ENCODE measurements around the gene HNRNPM. TPM values are rescaled to one million over a fixed set of nuclear protein-coding genes. Genes with fewer than 3 reads are reported as not detected.
A peak's percentile ranks its signal among the peaks of the same experiment; 100 is the strongest.
"Not testable (repeated sequence)": the region's sequence is repeated elsewhere in the genome, so short reads cannot be mapped to it uniquely, and the experiment has no call there.

Gene HNRNPM
- total RNA-seq, 1 donor from 2014 or later = 104 TPM

DNA sequence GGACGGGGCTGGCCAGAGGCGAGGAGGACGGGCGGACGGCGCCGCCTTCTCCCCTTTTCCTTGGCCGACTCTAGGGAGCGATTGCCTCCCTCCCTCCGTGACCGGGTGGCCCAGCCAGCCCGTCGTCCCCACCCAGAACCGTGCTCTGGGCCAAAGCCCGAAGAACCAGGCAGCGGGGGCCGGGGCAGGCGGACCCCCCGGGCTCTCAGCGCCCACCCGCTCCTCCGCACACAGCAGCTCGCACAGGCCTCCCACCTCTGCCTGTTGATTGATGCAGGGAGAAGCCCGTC, 41.0 kb upstream of the HNRNPM start:
- H3K36me3 ChIP-seq = peaks cover 60% of the 10 kb centered on the region
- TF ChIP-seq, protein P1, sequence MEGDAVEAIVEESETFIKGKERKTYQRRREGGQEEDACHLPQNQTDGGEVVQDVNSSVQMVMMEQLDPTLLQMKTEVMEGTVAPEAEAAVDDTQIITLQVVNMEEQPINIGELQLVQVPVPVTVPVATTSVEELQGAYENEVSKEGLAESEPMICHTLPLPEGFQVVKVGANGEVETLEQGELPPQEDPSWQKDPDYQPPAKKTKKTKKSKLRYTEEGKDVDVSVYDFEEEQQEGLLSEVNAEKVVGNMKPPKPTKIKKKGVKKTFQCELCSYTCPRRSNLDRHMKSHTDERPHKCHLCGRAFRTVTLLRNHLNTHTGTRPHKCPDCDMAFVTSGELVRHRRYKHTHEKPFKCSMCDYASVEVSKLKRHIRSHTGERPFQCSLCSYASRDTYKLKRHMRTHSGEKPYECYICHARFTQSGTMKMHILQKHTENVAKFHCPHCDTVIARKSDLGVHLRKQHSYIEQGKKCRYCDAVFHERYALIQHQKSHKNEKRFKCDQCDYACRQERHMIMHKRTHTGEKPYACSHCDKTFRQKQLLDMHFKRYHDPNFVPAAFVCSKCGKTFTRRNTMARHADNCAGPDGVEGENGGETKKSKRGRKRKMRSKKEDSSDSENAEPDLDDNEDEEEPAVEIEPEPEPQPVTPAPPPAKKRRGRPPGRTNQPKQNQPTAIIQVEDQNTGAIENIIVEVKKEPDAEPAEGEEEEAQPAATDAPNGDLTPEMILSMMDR (IDR thresholded peaks at IDR 0.05; ENCODE audit: borderline replicate concordance) = no peak
- intact Hi-C loops (cut with micrococcal nuclease) = no loop called here

DNA sequence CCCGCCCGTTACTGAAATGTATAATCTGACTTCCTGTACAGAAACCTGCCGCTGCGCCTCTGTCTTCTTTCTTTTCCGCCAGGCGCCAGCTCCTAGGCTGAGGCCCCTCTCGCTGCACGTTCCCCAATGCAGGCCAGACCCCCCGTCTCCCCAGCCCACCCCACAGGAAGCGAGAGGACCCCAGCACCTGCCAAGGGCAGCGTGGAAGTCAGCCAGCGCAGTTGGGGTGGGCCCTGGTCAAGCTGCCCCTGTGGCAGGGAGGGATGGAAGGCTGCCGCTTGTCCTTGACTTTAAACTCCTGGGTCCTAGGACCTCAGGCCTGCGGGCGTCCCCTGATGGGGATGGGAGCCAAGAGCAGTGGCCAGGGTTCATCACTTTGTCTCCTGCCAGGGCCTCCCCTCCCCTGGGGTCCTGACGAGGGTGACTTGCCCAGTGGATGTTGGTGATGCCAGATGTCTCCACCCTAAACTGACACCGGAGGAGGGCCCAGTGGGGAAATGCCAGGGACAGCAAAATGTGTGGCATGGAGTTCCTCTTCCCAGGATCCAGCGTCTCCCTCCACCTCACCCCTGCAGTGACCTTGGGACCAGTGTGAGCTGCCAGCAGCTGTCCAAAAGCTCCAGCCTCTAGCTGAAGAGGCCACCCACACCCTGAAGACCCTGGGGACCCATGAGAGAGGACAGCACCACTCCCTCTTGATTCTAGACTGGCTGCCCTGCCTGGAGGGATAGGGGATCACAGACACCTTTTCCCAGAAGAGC, 40.2 kb upstream of the HNRNPM start:
- TF ChIP-seq, protein P1 (IDR thresholded peaks at IDR 0.05; ENCODE audit: borderline replicate concordance) = no peak
- peaks cover 55% of the 10 kb centered on the region for H3K36me3 ChIP-seq
- no peaks in the 10 kb centered on the region for H3K27me3 ChIP-seq (ENCODE audit: low read depth)
- H3K27ac ChIP-seq (replicated peaks) = peak overlapping the region; percentile 73
- intact Hi-C loops (cut with micrococcal nuclease) = no loop called here
- H3K4me3 ChIP-seq = no peak overlapping the region
- H3K9me3 ChIP-seq (replicated peaks) = no peaks in the 10 kb centered on the region
- H3K4me1 ChIP-seq = peaks cover 12% of the 10 kb centered on the region
- DNase-seq = no peak

More for the DNA sequence above, 41.0 kb upstream of the HNRNPM start:
- H3K27ac ChIP-seq (replicated peaks) = no peak overlapping the region
- no peaks in the 10 kb centered on the region for H3K27me3 ChIP-seq (ENCODE audit: low read depth)
- H3K4me1 ChIP-seq = peaks cover 12% of the 10 kb centered on the region
- H3K9me3 ChIP-seq (replicated peaks) = no peaks in the 10 kb centered on the region
- H3K4me3 ChIP-seq = no peak overlapping the region
- no peak for DNase-seq

GRCh38 chr19:8410718-8411117, 34.1 kb upstream of the HNRNPM start:
- H3K27me3 ChIP-seq (ENCODE audit: low read depth); H3K27ac ChIP-seq (replicated peaks); intact Hi-C loops (cut with micrococcal nuclease); H3K36me3 ChIP-seq; DNase-seq; H3K4me3 ChIP-seq; H3K9me3 ChIP-seq (replicated peaks): not testable (repeated sequence)
- H3K4me1 ChIP-seq = peaks cover 30% of the 10 kb centered on the region

GRCh38 chr19:8412783-8413628, 31.8 kb upstream of the HNRNPM start, which contains the start of gene MARCHF2:
Gene MARCHF2, plus strand, starts transcription at chr19:8413305. Its CDS starts 8,536 bp downstream, at chr19:8421841.
- peak; percentile 96 for DNase-seq
- Histone ChIP-seq H3K27me3 (ENCODE audit: low read depth) (no peaks in the 10 kb centered on the region), H3K9me3 (replicated peaks) (no peaks in the 10 kb centered on the region), H3K27ac (replicated peaks) (peak within 1 kb of the TSS; percentile 94), H3K4me3 (peak within 1 kb of the TSS; percentile 95), H3K36me3 (no peaks in the 10 kb centered on the region), H3K4me1 (peaks cover 53% of the 10 kb centered on the region)
- intact Hi-C loops (cut with micrococcal nuclease) = no loop called here
- TF ChIP-seq, protein P1 (IDR thresholded peaks at IDR 0.05; ENCODE audit: borderline replicate concordance) = peak; percentile 78

DNA sequence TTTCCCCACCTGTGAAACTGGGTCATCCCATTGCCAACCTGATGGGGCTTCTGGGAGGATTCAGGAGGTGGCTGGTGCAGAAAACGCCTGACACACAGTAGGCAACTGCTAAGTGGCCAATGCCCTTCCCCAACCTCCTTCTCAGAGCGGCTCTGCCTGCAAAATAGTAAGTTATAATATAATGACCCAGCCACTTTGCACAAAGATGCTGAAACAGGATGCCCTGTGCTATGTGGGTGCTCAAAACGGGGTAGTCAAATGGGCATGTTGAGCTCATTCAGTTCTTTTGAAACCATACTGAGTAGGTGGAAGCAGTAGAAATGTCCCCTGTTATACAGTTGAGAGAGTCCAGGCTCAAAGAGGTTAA, 31.2 kb upstream of the HNRNPM start:
- H3K4me1 ChIP-seq = peaks cover 59% of the 10 kb centered on the region
- peak overlapping the region; percentile 95 for H3K4me3 ChIP-seq
- no peak for DNase-seq
- peak overlapping the region; percentile 94 for H3K27ac ChIP-seq (replicated peaks)
- TF ChIP-seq, protein P1 (IDR thresholded peaks at IDR 0.05; ENCODE audit: borderline replicate concordance) = no peak
- peaks cover under 1% of the 10 kb centered on the region for H3K36me3 ChIP-seq
- H3K27me3 ChIP-seq (ENCODE audit: low read depth) = no peaks in the 10 kb centered on the region
- no peaks in the 10 kb centered on the region for H3K9me3 ChIP-seq (replicated peaks)
- intact Hi-C loops (cut with micrococcal nuclease) = no loop called here

- H3K4me1 ChIP-seq = peaks cover 66% of the 10 kb centered on the region
- H3K9me3 ChIP-seq (replicated peaks) = no peaks in the 10 kb centered on the region
- TF ChIP-seq, protein P1 (IDR thresholded peaks at IDR 0.05; ENCODE audit: borderline replicate concordance) = no peak
- H3K36me3 ChIP-seq = peaks cover 11% of the 10 kb centered on the region
- peak overlapping the region; percentile 82 for H3K27ac ChIP-seq (replicated peaks)
- H3K27me3 ChIP-seq (ENCODE audit: low read depth) = no peaks in the 10 kb centered on the region
- no peak for DNase-seq
- no peak overlapping the region for H3K4me3 ChIP-seq
- intact Hi-C loops (cut with micrococcal nuclease) = no loop called here
Observed at GRCh38 chr19:8416796-8417195, 28.0 kb upstream of the HNRNPM start.

Data from left ventricle myocardium inferior (tissue), 1 donor.